GM23338 (cell line): ENCODE results near the gene VCL.
A peak's percentile ranks its signal among the peaks of the same experiment; 100 is the strongest.

Experiments
- CREB1 ChIP-seq: fragments of 250-450 bp; sonication (Bioruptor Pico); IDR thresholded peaks from 2 replicates; pipeline ENCODE4 v1.5.0; 2020; ENCODE audit warnings: low read depth, mild to moderate bottlenecking, moderate library complexity
- EZH2 ChIP-seq: fragments of 200-600 bp; sonication (generic); IDR thresholded peaks from one replicate; pipeline ENCODE4 v1.8.0; 2017; ENCODE audit warnings: antibody characterized with exemption, mild to moderate bottlenecking, low read depth; ENCODE audit not compliant: unreplicated experiment
- EZH2phosphoT487 ChIP-seq: fragments of 200-600 bp; sonication (generic); IDR thresholded peaks from one replicate; pipeline ENCODE4 v1.8.1; 2018; ENCODE audit warnings: antibody characterized with exemption; ENCODE audit not compliant: unreplicated experiment
- JUNB ChIP-seq: IDR thresholded peaks from one replicate; pipeline ENCODE4 v1.6.1; 2016; ENCODE audit warnings: antibody characterized with exemption; ENCODE audit not compliant: unreplicated experiment
- NANOG ChIP-seq: IDR thresholded peaks from 2 replicates; pipeline ENCODE4 v1.6.1; 2016; ENCODE audit warnings: antibody characterized with exemption, borderline replicate concordance
- POLR2AphosphoS5 ChIP-seq: IDR thresholded peaks from 2 replicates; pipeline ENCODE4 v1.6.1; 2016; ENCODE audit warnings: antibody characterized with exemption, low read depth
- ZNF114 ChIP-seq: fragments of 250-450 bp; sonication (Bioruptor Pico); IDR thresholded peaks from 2 replicates; pipeline ENCODE4 v1.5.0; 2020; ENCODE audit warnings: mild to moderate bottlenecking, moderate library complexity
- ZNF331 ChIP-seq: fragments of 250-450 bp; sonication (Bioruptor Pico); IDR thresholded peaks from 2 replicates; pipeline ENCODE4 v1.5.0; 2020; ENCODE audit warnings: low read depth, mild to moderate bottlenecking, moderate library complexity
- TF ChIP-seq, protein P1 (sequence below): IDR thresholded peaks from 2 replicates; pipeline ENCODE4 v1.6.1; 2016; ENCODE audit warnings: antibody characterized with exemption
- TF ChIP-seq, protein P2 (sequence below), 2 experiments: fragments of 200-600 bp in 1 of 2; sonication (generic) in 1 of 2; conservative IDR thresholded peaks; 2 replicates each; pipeline versions ENCODE4 v1.5.1 to v1.6.1; 2016 to 2017; ENCODE audit warnings: antibody characterized with exemption in 2 of 2, low read depth in 2 of 2, mild to moderate bottlenecking in 2 of 2, moderate library complexity in 1 of 2
- TF ChIP-seq, protein P3 (sequence below): IDR thresholded peaks from one replicate; pipeline ENCODE4 v1.6.1; 2018; ENCODE audit warnings: antibody characterized with exemption; ENCODE audit not compliant: unreplicated experiment

DNA sequence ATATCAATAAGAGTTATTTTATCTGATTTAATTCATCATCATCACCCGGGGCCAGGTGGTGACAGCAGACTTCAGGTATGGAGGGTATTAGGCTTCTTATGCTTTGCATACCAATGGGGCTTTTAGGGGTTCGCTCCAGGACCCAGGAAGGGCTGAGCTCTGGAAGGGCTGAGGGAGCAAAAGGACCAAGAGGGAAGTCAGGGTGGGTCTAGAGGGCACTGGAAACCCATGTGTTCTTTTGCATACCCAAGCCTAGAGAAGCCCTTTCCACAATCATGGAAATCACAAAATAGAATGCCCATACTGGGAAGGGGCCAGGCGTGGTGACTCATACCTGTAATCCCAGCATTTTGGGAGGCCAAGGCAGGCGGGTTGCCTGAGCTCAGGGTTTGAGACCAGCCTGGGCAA lies 30.9 kb upstream of the VCL start:
- TF ChIP-seq, protein P1, sequence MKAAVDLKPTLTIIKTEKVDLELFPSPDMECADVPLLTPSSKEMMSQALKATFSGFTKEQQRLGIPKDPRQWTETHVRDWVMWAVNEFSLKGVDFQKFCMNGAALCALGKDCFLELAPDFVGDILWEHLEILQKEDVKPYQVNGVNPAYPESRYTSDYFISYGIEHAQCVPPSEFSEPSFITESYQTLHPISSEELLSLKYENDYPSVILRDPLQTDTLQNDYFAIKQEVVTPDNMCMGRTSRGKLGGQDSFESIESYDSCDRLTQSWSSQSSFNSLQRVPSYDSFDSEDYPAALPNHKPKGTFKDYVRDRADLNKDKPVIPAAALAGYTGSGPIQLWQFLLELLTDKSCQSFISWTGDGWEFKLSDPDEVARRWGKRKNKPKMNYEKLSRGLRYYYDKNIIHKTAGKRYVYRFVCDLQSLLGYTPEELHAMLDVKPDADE, result no peak
- no peak for TF ChIP-seq EZH2
- TF ChIP-seq, protein P2, sequence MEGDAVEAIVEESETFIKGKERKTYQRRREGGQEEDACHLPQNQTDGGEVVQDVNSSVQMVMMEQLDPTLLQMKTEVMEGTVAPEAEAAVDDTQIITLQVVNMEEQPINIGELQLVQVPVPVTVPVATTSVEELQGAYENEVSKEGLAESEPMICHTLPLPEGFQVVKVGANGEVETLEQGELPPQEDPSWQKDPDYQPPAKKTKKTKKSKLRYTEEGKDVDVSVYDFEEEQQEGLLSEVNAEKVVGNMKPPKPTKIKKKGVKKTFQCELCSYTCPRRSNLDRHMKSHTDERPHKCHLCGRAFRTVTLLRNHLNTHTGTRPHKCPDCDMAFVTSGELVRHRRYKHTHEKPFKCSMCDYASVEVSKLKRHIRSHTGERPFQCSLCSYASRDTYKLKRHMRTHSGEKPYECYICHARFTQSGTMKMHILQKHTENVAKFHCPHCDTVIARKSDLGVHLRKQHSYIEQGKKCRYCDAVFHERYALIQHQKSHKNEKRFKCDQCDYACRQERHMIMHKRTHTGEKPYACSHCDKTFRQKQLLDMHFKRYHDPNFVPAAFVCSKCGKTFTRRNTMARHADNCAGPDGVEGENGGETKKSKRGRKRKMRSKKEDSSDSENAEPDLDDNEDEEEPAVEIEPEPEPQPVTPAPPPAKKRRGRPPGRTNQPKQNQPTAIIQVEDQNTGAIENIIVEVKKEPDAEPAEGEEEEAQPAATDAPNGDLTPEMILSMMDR (conservative IDR thresholded peaks at IDR 0.05; ENCODE audit: low read depth in 2 of 2), result no peak
- TF ChIP-seq, protein P3, sequence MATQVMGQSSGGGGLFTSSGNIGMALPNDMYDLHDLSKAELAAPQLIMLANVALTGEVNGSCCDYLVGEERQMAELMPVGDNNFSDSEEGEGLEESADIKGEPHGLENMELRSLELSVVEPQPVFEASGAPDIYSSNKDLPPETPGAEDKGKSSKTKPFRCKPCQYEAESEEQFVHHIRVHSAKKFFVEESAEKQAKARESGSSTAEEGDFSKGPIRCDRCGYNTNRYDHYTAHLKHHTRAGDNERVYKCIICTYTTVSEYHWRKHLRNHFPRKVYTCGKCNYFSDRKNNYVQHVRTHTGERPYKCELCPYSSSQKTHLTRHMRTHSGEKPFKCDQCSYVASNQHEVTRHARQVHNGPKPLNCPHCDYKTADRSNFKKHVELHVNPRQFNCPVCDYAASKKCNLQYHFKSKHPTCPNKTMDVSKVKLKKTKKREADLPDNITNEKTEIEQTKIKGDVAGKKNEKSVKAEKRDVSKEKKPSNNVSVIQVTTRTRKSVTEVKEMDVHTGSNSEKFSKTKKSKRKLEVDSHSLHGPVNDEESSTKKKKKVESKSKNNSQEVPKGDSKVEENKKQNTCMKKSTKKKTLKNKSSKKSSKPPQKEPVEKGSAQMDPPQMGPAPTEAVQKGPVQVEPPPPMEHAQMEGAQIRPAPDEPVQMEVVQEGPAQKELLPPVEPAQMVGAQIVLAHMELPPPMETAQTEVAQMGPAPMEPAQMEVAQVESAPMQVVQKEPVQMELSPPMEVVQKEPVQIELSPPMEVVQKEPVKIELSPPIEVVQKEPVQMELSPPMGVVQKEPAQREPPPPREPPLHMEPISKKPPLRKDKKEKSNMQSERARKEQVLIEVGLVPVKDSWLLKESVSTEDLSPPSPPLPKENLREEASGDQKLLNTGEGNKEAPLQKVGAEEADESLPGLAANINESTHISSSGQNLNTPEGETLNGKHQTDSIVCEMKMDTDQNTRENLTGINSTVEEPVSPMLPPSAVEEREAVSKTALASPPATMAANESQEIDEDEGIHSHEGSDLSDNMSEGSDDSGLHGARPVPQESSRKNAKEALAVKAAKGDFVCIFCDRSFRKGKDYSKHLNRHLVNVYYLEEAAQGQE, result no peak
- peak; percentile 49 for TF ChIP-seq POLR2AphosphoS5
- TF ChIP-seq EZH2phosphoT487, result no peak
- TF ChIP-seq ZNF114 (CRISPR knock-in tag), result no peak
- TF ChIP-seq CREB1, result no peak
- no peak for TF ChIP-seq JUNB
- TF ChIP-seq NANOG, result 0 out of 2 replicates have a peak, but pooled peaks have one; percentile 14
- TF ChIP-seq ZNF331, result no peak
